Measurements from ENCODE around the gene TEX13D.

Gene TEX13D

DNA sequence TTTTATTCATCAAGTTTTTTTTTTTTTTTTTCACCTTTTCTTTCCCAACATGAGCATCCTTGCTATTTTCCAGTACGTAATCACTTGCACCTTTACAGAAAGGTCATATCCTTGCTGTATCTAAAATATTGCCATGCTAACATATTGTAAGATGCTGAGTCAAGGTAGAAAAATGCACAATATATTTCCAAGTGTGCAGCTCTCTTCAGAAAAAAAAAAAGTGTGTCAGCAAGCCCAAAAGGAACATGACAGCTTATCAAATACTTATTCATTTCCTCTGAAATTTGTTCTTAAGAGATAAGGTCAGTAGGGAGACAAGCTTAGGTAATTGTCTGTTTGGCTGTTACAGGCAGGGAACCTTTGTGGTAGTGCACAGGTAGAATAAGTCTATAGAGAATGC, 40.9 kb downstream of the TEX13D start:
- H3K4me1 Mint-ChIP-seq, result no peaks in the 10 kb centered on the region
- DNase-seq (ENCODE audit: low spot score in 2 of 2), result no peak
- H3K36me3 Mint-ChIP-seq, result no peaks in the 10 kb centered on the region
- no peaks in the 10 kb centered on the region for H3K27me3 Mint-ChIP-seq
- H3K4me3 Mint-ChIP-seq, result no peak overlapping the region
- no peak for ATAC-seq (ENCODE audit: low read depth)
- H3K27ac Mint-ChIP-seq, result no peak overlapping the region
- H3K9me3 Mint-ChIP-seq, result no peaks in the 10 kb centered on the region

DNA sequence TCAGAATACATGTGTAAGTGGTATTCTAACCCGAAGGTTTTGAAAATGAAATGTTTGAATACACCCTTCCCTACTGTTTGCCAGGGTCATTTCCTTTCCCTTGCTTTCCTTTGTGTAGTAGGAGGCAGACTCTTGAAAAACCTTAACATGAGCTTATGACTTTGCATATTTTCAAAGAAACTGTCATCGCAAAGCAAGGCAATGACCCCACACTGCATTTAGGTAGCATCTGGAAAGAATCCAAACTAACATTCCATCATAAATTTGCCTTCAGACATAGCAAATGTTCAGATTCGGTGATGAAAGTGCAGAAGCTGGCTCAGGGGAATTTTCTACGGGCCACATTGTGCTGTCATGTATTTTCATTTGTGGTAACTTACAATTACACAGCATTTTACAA, 46.2 kb downstream of the TEX13D start:
- no peaks in the 10 kb centered on the region for H3K4me1 Mint-ChIP-seq
- H3K27me3 Mint-ChIP-seq, result no peaks in the 10 kb centered on the region
- DNase-seq (ENCODE audit: low spot score in 2 of 2) (no peak), ATAC-seq (ENCODE audit: low read depth) (no peak)
- no peaks in the 10 kb centered on the region for H3K9me3 Mint-ChIP-seq
- H3K36me3 Mint-ChIP-seq, result no peaks in the 10 kb centered on the region
- no peak overlapping the region for H3K27ac Mint-ChIP-seq
- H3K4me3 Mint-ChIP-seq, result no peak overlapping the region

GRCh38 chrX:124383354-124383753, 50.9 kb downstream of the TEX13D start:
- no peak overlapping the region for H3K27ac Mint-ChIP-seq
- H3K9me3 Mint-ChIP-seq, result no peaks in the 10 kb centered on the region
- H3K4me1 Mint-ChIP-seq, result no peaks in the 10 kb centered on the region
- no peaks in the 10 kb centered on the region for H3K36me3 Mint-ChIP-seq
- H3K4me3 Mint-ChIP-seq, result no peak overlapping the region
- peaks cover 3% of the 10 kb centered on the region for H3K27me3 Mint-ChIP-seq
- no peak for DNase-seq (ENCODE audit: low spot score in 2 of 2)
- ATAC-seq (ENCODE audit: low read depth), result no peak

- H3K9me3 Mint-ChIP-seq, result no peaks in the 10 kb centered on the region
- DNase-seq (ENCODE audit: low spot score in 2 of 2) (no peak), ATAC-seq (ENCODE audit: low read depth) (no peak)
- H3K4me1 Mint-ChIP-seq, result no peaks in the 10 kb centered on the region
- H3K36me3 Mint-ChIP-seq, result no peaks in the 10 kb centered on the region
- H3K27ac Mint-ChIP-seq, result no peak overlapping the region
- H3K4me3 Mint-ChIP-seq, result no peak overlapping the region
- H3K27me3 Mint-ChIP-seq, result peaks cover 3% of the 10 kb centered on the region
Measured at GRCh38 chrX:124386401-124386800, 53.9 kb downstream of the TEX13D start.
